Peyer's patch (tissue), 4 donors: ENCODE results near the gene DCXR. TPM values are rescaled to one million over a fixed set of nuclear protein-coding genes. Genes with fewer than 3 reads are reported as not detected.

Experiments
- DNase-seq, 3 donors: peaks; one replicate each; pipeline ENCODE4 v3.0.0-alpha.2; 2017 to 2019
- H3K27ac ChIP-seq, 4 donors: fragments of 200-600 bp; sonication (generic); one replicate each; pipeline ENCODE4 v1.5.1; 2016 to 2019
- H3K27me3 ChIP-seq, 2 donors: fragments of 200-600 bp; sonication (generic); one replicate each; pipeline ENCODE4 v1.5.1; 2019
- H3K36me3 ChIP-seq, 3 donors: fragments of 200-600 bp; sonication (generic); one replicate each; pipeline ENCODE4 v1.5.1; 2016 to 2019
- H3K4me1 ChIP-seq, 4 donors: fragments of 200-600 bp; sonication (generic); one replicate each; pipeline ENCODE4 v1.5.1; 2016 to 2019
- H3K4me3 ChIP-seq, 4 donors: fragments of 200-600 bp; sonication (generic); 1 replicate in 3 of 4; 2 replicates in 1 of 4; pipeline ENCODE4 v1.5.1; 2016 to 2019; ENCODE audit warnings: mild to moderate bottlenecking in 1 of 4
- H3K9me3 ChIP-seq, 4 donors: fragments of 200-600 bp; sonication (generic); one replicate each; pipeline ENCODE4 v1.5.1; 2016 to 2019; ENCODE audit warnings: mild to moderate bottlenecking in 1 of 4
- POLR2A ChIP-seq, 2 donors: fragments of 450-650 bp; IDR thresholded peaks; one replicate each; pipeline ENCODE4 v1.5.1; 2017; ENCODE audit warnings: antibody characterized with exemption in 2 of 2, mild to moderate bottlenecking in 2 of 2, moderate library complexity in 2 of 2
- total RNA-seq, 4 donors: library from RNA; depleted of rRNA; stranded (reverse); fragments of >200 nt; gene quantifications; one replicate each; pipeline ENCODE4 v1.1.0, GENCODE V29; 2016
- TF ChIP-seq, protein P1 (sequence below), 6 experiments: fragments of 450-650 bp in 4 of 6; fragments of 200-600 bp in 2 of 6; sonication (generic) in 1 of 6; IDR thresholded peaks; one replicate each; pipeline ENCODE4 v1.5.1; 2017 to 2019; ENCODE audit warnings: antibody characterized with exemption in 6 of 6, mild to moderate bottlenecking in 3 of 6, moderate library complexity in 1 of 6

DCXR gene
- total RNA-seq, 4 donors from 2014 or later, result 68.5 to 104 (median 86.8) TPM

DNA sequence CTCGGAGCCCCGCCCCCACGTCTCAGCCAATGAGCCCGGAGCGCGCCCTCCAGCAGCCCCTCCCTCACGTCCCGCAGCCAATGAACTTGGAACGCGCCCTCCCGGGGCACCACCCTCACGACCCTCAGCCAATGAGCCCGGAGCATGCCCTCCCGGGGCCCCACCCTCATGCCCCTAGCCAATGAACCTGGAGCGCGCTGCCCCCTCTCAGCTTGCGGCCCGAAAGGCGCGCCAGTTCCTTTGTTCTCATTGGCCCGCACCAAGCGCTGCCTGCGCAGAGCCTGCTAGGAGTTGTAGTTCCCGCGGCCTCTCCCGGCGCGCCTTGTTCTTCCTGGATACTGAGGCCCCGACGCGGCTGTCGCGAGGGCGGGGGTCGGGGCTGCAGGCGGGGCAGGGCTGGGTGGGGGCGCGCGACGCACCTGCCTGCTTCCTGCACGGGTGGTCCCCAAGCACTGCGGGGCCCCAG is 14.5 kb downstream of the DCXR start, which contains the start of gene LRRC45:
TSS of gene LRRC45 (plus strand) at position 325 of the 466 bp plus-strand sequence. CDS start 339 bp downstream, outside the sequence.
- H3K4me1 ChIP-seq, result peaks cover 3 to 35% (median 19%) of the 10 kb centered on the region in 4 donors
- H3K27me3 ChIP-seq, result no peaks in the 10 kb centered on the region
- DNase-seq, result peak; percentile 100
- no peaks in the 10 kb centered on the region for H3K9me3 ChIP-seq
- no peak for TF ChIP-seq POLR2A (IDR thresholded peaks at IDR 0.05)
- TF ChIP-seq, protein P1, sequence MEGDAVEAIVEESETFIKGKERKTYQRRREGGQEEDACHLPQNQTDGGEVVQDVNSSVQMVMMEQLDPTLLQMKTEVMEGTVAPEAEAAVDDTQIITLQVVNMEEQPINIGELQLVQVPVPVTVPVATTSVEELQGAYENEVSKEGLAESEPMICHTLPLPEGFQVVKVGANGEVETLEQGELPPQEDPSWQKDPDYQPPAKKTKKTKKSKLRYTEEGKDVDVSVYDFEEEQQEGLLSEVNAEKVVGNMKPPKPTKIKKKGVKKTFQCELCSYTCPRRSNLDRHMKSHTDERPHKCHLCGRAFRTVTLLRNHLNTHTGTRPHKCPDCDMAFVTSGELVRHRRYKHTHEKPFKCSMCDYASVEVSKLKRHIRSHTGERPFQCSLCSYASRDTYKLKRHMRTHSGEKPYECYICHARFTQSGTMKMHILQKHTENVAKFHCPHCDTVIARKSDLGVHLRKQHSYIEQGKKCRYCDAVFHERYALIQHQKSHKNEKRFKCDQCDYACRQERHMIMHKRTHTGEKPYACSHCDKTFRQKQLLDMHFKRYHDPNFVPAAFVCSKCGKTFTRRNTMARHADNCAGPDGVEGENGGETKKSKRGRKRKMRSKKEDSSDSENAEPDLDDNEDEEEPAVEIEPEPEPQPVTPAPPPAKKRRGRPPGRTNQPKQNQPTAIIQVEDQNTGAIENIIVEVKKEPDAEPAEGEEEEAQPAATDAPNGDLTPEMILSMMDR (IDR thresholded peaks at IDR 0.05), result no peak
- H3K36me3 ChIP-seq, result peaks cover 0 to 11% (median 0%) of the 10 kb centered on the region in 3 donors
- peak within 1 kb of the TSS; percentile 61 to 92 (median 87) for H3K4me3 ChIP-seq
- peak within 1 kb of the TSS; percentile 73 to 80 (median 77) for H3K27ac ChIP-seq

DNA sequence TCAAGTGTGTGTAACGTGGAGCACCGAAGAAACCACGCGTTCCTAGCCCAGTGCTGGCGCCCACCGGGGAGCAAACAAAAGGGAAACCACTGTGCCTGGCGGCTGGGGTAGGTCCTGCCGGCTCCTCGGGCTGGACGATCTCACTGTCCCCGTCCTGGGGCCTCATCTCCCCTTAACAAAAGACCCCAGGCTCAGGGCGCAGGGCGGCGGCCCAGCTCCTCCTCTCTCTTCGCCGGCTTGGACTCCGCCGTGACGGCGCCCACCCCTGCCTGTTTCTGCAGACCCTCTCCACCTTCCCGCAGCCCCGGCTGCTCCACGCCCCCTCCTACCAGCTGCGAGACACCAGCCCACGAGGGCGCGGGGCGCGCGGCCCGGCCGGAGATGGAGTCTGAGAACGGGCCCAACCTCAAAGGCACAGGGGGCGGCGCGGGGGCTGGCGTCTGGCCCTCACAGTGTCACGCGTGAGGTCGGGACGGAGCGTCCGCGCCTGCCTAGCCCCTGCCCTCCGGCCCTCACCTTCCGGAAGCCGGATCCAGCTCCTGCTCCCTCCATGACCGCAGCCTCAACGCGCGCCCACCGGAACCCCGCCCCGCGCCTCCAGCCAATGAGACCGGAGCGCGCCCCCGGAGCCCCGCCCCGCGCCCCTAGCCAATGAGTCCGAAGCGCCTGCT is 15.1 kb downstream of the DCXR start, which contains the start of gene CENPX:
TSS of gene CENPX (minus strand) at position 569 of the 671 bp plus-strand sequence. CDS start at position 552, 17 bp downstream.
- H3K36me3 ChIP-seq, result peaks cover 0 to 14% (median 0%) of the 10 kb centered on the region in 3 donors
- no peaks in the 10 kb centered on the region for H3K9me3 ChIP-seq
- H3K4me3 ChIP-seq, result peak within 1 kb of the TSS; percentile 61 to 92 (median 87)
- H3K27me3 ChIP-seq, result no peaks in the 10 kb centered on the region
- TF ChIP-seq, protein P1 (IDR thresholded peaks at IDR 0.05), result no peak
- peak; percentile 53 to 69 for TF ChIP-seq POLR2A (IDR thresholded peaks at IDR 0.05)
- H3K27ac ChIP-seq, result peak within 1 kb of the TSS; percentile 73 to 80 (median 77)
- DNase-seq, result no peak
- H3K4me1 ChIP-seq, result peaks cover 3 to 35% (median 19%) of the 10 kb centered on the region in 4 donors

DNA sequence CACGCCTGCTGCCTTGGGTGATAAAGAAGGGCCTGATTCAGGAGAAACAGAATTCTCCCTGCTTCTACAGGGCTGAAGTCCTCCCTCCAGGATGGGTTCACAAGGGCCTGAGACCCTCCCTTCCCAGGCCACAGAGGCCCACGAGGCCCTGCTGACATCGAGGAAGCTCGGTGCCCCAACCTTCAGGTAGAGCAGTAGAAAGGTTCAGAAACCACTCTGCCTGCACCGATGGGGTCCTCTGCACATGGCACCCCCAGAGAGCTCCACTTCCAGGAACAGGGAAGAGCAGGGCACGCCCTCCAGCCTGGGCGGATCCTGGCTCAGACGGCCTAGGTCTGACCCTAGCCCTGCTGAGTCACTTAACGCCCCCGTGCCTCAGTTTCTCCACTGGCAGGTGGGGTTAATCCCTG is 15.6 kb downstream of the DCXR start:
- peaks cover 3 to 35% (median 19%) of the 10 kb centered on the region in 4 donors for H3K4me1 ChIP-seq
- TF ChIP-seq, protein P1 (IDR thresholded peaks at IDR 0.05), result no peak
- no peak for TF ChIP-seq POLR2A (IDR thresholded peaks at IDR 0.05)
- peak in 1 of 3 donors; percentile 66 for DNase-seq

DNA sequence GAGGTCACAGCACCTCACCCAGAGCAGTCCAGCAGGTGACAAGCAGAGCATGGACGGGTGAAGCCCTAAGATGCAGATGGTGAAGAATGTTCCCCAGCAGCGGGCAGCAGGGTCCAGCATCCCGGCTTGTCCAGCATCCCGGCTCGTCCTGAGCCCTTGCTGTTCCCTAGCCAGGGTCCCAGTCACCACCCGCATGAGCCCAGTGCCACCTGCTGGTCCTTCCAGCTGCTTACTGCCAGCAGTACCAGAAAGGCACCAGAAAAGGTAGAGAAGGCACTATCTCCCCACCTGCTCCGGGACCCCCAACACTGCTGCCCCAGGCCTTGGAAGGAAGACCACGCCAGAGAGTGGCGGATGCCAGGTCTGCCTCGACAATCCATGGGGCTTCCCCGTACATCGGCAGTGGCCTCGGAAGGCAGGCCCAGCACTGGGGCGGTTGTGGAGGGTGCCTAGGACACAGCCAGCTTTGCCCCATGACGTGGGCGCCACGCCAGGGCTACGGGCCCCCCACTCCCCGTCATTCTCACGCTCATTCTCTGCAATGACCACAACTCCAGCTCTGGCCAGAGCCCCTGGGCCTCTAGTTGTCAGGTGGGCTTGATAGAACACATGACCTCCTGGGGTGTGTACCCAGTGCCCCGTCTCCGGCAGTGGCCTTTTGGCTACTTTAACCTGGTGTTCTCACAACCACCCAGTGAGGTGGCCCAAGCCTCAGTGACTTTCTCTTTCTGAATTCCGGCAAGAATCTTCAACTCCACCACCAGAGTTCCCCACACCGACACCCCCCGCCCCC is 16.2 kb downstream of the DCXR start:
- TF ChIP-seq, protein P1 (IDR thresholded peaks at IDR 0.05), result peak; percentile 34 to 89 (median 73)
- no peak for TF ChIP-seq POLR2A (IDR thresholded peaks at IDR 0.05)
- Histone ChIP-seq H3K27me3 (no peaks in the 10 kb centered on the region), H3K9me3 (no peaks in the 10 kb centered on the region), H3K27ac (peak overlapping the region in 3 of 4 donors; percentile 42 to 74 (median 73)), H3K36me3 (peaks cover 0 to 14% (median 0%) of the 10 kb centered on the region in 3 donors), H3K4me3 (peak overlapping the region in 3 of 4 donors; percentile 76 to 92 (median 89)), H3K4me1 (peaks cover 3 to 35% (median 19%) of the 10 kb centered on the region in 4 donors)
- DNase-seq, result peak; percentile 63 to 87 (median 84)

More for the DNA sequence above, 15.6 kb downstream of the DCXR start:
- H3K4me3 ChIP-seq, result peak overlapping the region; percentile 61 to 92 (median 82)
- H3K36me3 ChIP-seq, result peaks cover 0 to 14% (median 0%) of the 10 kb centered on the region in 3 donors
- H3K27ac ChIP-seq, result peak overlapping the region; percentile 73 to 80 (median 77)
- H3K27me3 ChIP-seq, result no peaks in the 10 kb centered on the region
- no peaks in the 10 kb centered on the region for H3K9me3 ChIP-seq

DNA sequence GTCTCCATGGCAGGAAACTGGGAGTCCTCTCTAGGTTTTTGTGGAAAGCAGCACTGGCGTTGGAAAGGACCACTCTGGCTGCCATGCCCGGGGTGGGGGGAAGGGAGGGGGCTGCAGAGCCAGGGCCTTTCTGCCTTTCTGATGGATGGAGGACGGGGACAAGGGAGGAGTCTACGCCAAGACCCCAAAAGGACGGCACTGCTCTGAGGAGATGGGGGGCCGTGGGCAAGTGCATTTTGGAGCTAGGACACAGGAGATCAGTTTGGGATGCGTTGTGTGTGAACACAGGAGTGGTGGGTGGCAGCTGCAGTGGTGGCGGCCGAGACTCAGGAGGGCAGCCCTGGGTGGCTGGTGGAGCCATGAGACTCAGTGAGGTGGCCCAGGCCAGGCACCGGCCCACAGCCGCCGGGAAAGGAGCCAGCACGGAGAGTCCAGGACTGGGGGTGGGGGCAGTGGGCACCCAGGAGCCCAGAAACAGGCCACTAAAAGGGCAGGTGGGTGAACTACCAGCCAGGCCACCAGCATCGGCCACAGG is 16.9 kb downstream of the DCXR start:
- no peak overlapping the region for H3K27ac ChIP-seq
- no peaks in the 10 kb centered on the region for H3K27me3 ChIP-seq
- no peak overlapping the region for H3K4me3 ChIP-seq
- peaks cover 0 to 14% (median 0%) of the 10 kb centered on the region in 3 donors for H3K36me3 ChIP-seq
- H3K4me1 ChIP-seq, result peaks cover 3 to 35% (median 19%) of the 10 kb centered on the region in 4 donors
- H3K9me3 ChIP-seq, result no peaks in the 10 kb centered on the region
- TF ChIP-seq, protein P1 (IDR thresholded peaks at IDR 0.05), result no peak
- TF ChIP-seq POLR2A (IDR thresholded peaks at IDR 0.05), result no peak
- no peak for DNase-seq
